Cardiac muscle cell (in vitro differentiated cells and primary cell): ENCODE data around the gene TSPAN9. TPM values are rescaled to one million over a fixed set of nuclear protein-coding genes. Genes with fewer than 3 reads are reported as not detected.

Experiments
- DNase-seq, 2 donors: peaks; one replicate each; pipeline versions ENCODE4 v3.0.0 to v3.0.0-alpha.2; 2010 to 2017; ENCODE audit warnings: low read depth in 1 of 2, low spot score in 1 of 2
- H3K27ac ChIP-seq: fragments of 200-600 bp; sonication (generic); 2 replicates; pipeline ENCODE4 v1.5.1; 2016
- H3K27me3 ChIP-seq: fragments of 200-600 bp; sonication (generic); 2 replicates; pipeline ENCODE4 v1.6.0; 2016; ENCODE audit warnings: control low read depth
- H3K36me3 ChIP-seq: fragments of 200-600 bp; sonication (generic); 2 replicates; pipeline ENCODE4 v1.5.1; 2016; ENCODE audit warnings: control low read depth
- H3K4me1 ChIP-seq: fragments of 200-600 bp; sonication (generic); 2 replicates; pipeline ENCODE4 v1.8.1; 2017; ENCODE audit warnings: low read depth, mild to moderate bottlenecking, mixed run types
- H3K4me3 ChIP-seq: fragments of 200-600 bp; sonication (generic); 2 replicates; pipeline ENCODE4 v1.5.1; 2016; ENCODE audit warnings: mild to moderate bottlenecking
- H3K9me3 ChIP-seq: fragments of 200-600 bp; sonication (generic); 2 replicates; pipeline ENCODE4 v1.5.1; 2017; ENCODE audit warnings: low read depth, mild to moderate bottlenecking, control low read depth
- polyA plus RNA-seq: library from polyadenylated mRNA; unstranded; fragments of >200 nt; fragmentation: Nextera tagmentation; extraction: Ambion mirVana; gene quantifications from 2 replicates; pipeline ENCODE4 v1.2.1, GENCODE V29; 2016
- total RNA-seq: library from RNA; depleted of rRNA; stranded (reverse); fragments of >200 nt; gene quantifications from 2 replicates; pipeline ENCODE4 v1.2.3, GENCODE V29; 2016
- TF ChIP-seq, protein P1 (sequence below): IDR thresholded peaks from 2 replicates; pipeline ENCODE4 v1.5.1; 2012; ENCODE audit warnings: low read depth, mild to moderate bottlenecking, low read length

Gene TSPAN9, protein sequence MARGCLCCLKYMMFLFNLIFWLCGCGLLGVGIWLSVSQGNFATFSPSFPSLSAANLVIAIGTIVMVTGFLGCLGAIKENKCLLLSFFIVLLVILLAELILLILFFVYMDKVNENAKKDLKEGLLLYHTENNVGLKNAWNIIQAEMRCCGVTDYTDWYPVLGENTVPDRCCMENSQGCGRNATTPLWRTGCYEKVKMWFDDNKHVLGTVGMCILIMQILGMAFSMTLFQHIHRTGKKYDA
- total RNA-seq (153 and 199 TPM in 2 replicates), polyA plus RNA-seq (13.3 and 17.9 TPM in 2 replicates)

DNA sequence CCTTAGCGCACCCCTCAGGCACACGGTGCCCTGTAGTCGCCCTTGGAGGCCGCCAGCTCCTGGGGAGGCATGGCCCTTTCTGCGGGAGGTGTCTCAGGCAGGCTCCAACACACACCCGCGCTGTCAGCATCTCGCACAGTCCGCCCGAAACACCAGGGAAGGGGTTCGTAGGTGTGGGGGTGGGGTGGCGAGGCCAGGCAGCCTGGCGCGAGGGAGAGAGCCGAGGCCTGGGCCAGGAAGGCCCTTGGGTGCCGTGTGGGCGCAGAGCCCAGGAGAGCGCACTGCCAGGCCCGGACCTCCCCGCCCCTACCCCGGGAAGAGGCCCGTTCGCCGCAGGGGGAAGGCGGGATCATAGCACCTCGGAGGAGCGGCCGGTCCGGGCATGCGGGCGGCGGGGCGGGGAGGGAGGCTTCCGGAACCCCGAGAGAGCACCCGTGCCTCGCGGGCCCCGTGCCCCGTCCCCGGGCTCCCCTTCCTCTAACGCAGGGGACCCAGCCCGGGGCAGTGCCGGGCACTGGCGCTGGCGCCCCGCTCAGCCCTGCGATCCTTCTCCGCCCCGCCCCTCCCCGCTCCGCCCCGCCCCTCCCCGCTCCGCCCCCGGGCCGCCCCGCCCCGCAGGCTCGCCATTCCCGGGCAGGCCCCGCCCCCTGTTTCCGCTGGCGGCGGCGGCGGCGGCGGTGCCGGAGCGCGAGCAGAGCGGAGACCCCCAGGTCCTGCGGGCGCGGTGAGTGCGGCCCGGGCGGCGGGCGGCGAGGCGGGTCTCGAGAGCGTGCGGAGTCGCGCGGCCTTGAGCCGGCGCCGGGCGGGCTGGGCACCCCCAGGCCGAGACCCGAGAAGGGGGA, at the start of gene TSPAN9:
TSPAN9 (plus strand) TSS at position 650 of the 842 bp plus-strand sequence. CDS start 123,815 bp downstream, outside the sequence.
- Histone ChIP-seq H3K36me3 (no peaks in the 10 kb centered on the region), H3K27me3 (no peaks in the 10 kb centered on the region), H3K4me3 (peak within 1 kb of the TSS; percentile 98), H3K4me1 (no peaks in the 10 kb centered on the region), H3K27ac (peak within 1 kb of the TSS; percentile 60), H3K9me3 (no peaks in the 10 kb centered on the region)
- DNase-seq: peak; percentile 73 to 86
- TF ChIP-seq, protein P1, sequence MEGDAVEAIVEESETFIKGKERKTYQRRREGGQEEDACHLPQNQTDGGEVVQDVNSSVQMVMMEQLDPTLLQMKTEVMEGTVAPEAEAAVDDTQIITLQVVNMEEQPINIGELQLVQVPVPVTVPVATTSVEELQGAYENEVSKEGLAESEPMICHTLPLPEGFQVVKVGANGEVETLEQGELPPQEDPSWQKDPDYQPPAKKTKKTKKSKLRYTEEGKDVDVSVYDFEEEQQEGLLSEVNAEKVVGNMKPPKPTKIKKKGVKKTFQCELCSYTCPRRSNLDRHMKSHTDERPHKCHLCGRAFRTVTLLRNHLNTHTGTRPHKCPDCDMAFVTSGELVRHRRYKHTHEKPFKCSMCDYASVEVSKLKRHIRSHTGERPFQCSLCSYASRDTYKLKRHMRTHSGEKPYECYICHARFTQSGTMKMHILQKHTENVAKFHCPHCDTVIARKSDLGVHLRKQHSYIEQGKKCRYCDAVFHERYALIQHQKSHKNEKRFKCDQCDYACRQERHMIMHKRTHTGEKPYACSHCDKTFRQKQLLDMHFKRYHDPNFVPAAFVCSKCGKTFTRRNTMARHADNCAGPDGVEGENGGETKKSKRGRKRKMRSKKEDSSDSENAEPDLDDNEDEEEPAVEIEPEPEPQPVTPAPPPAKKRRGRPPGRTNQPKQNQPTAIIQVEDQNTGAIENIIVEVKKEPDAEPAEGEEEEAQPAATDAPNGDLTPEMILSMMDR: no peak

DNA sequence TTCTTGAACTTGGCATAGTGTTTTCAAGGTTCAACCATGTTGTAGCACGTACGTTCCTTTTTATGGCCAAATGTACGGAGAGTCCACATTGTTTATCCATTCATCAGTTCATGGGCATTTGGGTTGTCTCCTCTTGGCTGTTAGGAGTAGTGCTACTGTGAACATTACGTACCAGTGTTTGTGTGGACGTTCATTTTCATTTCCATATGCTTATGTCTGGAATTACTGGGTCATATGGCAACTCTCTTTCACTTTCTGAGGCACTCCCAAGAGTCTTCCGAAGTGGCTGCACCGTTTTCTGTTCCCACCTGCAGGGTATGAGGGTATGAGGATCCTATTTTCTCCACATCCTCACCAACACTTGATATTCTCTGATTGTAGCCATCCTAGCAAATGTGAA, 49.1 kb upstream of the TSPAN9 start:
- no peak overlapping the region for H3K27ac ChIP-seq
- no peak overlapping the region for H3K4me3 ChIP-seq
- no peaks in the 10 kb centered on the region for H3K9me3 ChIP-seq
- H3K36me3 ChIP-seq: no peaks in the 10 kb centered on the region
- no peak for DNase-seq
- peaks cover 4% of the 10 kb centered on the region for H3K4me1 ChIP-seq
- no peaks in the 10 kb centered on the region for H3K27me3 ChIP-seq
- TF ChIP-seq, protein P1: no peak

DNA sequence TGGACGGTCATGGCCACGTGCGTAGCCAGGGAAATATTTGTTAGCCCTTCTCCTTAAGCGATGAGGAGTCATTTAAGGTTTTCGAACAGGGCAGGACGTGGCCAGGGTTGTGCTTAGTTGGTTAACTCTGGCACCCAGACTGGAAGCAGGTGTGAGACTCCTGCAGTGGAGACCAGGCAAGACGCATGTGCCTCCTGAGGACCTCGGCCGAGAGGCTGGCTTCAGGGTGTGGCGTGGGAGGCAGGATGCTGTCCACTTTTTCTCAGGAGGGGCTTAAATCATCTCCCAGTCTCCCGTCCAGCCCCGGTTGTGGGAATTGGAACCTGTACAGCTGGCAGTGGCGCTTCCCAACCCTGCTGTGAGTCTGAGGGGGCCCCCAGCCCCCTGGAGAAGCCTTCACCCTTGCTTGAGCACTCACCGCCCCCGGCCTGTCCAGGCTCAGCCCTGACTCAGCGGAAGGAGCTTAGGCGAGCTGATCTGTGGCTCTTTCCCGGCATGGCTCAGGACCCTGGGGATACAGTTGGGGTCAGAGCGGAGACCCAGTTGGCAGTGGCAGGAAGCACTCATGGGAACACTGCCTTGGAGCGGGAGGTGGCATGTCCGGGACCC, 46.3 kb upstream of the TSPAN9 start:
- Histone ChIP-seq H3K27me3 (no peaks in the 10 kb centered on the region), H3K9me3 (no peaks in the 10 kb centered on the region), H3K36me3 (no peaks in the 10 kb centered on the region), H3K27ac (no peak overlapping the region), H3K4me3 (no peak overlapping the region), H3K4me1 (peaks cover 13% of the 10 kb centered on the region)
- TF ChIP-seq, protein P1: no peak
- DNase-seq: no peak

DNA sequence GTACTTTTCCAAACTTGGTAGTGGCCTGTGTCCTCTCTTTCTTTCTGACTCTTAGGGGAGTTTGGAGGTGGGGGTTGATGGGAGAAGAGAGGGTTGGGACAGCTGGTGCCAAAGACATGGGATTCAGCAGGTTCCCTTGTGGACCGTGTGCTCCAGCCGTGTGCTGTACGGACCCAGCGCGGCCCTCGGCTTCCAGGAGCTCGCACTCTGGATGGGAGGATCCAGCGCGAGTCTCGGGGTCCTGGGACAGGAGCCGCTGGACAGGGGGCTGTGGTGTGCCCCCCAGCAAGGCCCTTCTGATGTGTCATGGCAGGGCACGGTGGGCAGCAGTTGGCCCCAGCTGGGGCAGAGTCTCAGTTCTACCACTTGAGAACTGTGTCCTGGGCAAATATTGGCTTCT, 45.0 kb upstream of the TSPAN9 start:
- H3K9me3 ChIP-seq: no peaks in the 10 kb centered on the region
- no peak for DNase-seq
- no peak overlapping the region for H3K4me3 ChIP-seq
- no peak overlapping the region for H3K27ac ChIP-seq
- peaks cover 13% of the 10 kb centered on the region for H3K4me1 ChIP-seq
- TF ChIP-seq, protein P1: no peak
- no peaks in the 10 kb centered on the region for H3K36me3 ChIP-seq
- H3K27me3 ChIP-seq: no peaks in the 10 kb centered on the region

DNA sequence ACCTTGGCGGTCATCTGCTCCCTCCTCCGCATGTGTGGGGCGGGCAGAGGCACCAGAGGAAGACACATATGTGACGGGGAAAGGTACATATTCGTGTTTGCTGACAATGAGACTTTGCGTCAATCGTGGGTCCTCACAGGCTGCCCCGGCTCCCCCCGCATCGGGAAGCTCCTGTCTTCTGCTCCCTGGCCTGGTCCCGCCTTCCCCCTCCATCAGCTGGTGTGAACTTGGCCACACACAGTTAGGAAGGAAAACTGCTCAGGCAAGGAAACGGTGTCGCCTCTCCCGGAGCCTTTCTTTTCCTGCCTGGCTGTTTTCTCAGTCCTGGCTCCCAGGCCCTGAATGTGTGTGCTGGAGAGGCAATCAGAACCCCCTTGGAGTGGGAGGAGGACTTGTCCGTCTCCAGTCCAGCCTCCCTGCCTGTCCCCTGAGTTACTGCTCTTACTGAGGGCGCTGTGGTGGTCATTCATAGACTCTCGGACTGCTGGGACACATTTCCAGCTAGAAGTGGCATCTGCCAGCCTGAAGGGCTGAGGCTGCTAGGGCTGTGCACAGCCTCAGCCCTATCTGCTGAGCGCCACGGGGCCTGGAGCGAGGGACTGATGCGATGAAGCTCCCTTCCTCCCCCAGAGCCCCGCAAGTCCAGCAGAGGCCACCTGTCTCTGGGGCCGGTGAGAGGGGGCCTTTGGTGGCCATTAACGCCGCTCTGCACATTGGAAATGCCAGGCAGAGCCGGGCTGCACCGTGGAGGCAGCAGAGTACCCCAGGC, 44.2 kb upstream of the TSPAN9 start:
- Histone ChIP-seq H3K27me3 (no peaks in the 10 kb centered on the region), H3K4me1 (peaks cover 13% of the 10 kb centered on the region), H3K9me3 (no peaks in the 10 kb centered on the region), H3K4me3 (no peak overlapping the region), H3K36me3 (no peaks in the 10 kb centered on the region), H3K27ac (peak overlapping the region; percentile 13)
- TF ChIP-seq, protein P1: no peak
- peak in 1 of 2 donors; percentile 31 for DNase-seq
